ENCODE measurements around the gene TRUB2. TPM values are rescaled to one million over a fixed set of nuclear protein-coding genes. Genes with fewer than 3 reads are reported as not detected.

Gene TRUB2
- total RNA-seq, 2 donors from 2014 or later, result 24.5 to 40.0 TPM

GRCh38 chr9:128262687-128263086 lies 59.6 kb downstream of the TRUB2 start:
- no peak for DNase-seq
- Histone ChIP-seq H3K4me1 (no peaks in the 10 kb centered on the region), H3K9me3 (no peaks in the 10 kb centered on the region), H3K9ac (ENCODE audit: low read depth in 2 of 2, low read length in 2 of 2) (no peak overlapping the region), H3K4me3 (no peak overlapping the region), H3K27me3 (no peaks in the 10 kb centered on the region), H3K36me3 (peaks cover 18% of the 10 kb centered on the region), H3K27ac (no peak overlapping the region)
- TF ChIP-seq CTCF (IDR thresholded peaks at IDR 0.05), result no peak
- intact Hi-C loops (cut with DNase I), result no loop called here

- Histone ChIP-seq H3K4me1 (no peaks in the 10 kb centered on the region), H3K27me3 (no peaks in the 10 kb centered on the region), H3K27ac (no peak overlapping the region), H3K4me3 (no peak overlapping the region), H3K36me3 (peaks cover 28% of the 10 kb centered on the region), H3K9me3 (no peaks in the 10 kb centered on the region), H3K9ac (ENCODE audit: low read depth in 2 of 2, low read length in 2 of 2) (no peak overlapping the region)
- intact Hi-C loops (cut with DNase I), result no loop called here
- no peak for DNase-seq
- TF ChIP-seq CTCF (IDR thresholded peaks at IDR 0.05), result no peak
These were observed 61.9 kb downstream of the TRUB2 start for GRCh38 chr9:128260340-128260739.

GRCh38 chr9:128259156-128259555 lies 63.1 kb downstream of the TRUB2 start:
- Histone ChIP-seq H3K27me3 (no peaks in the 10 kb centered on the region), H3K9me3 (no peaks in the 10 kb centered on the region), H3K4me3 (no peak overlapping the region), H3K4me1 (no peaks in the 10 kb centered on the region), H3K27ac (no peak overlapping the region), H3K9ac (ENCODE audit: low read depth in 2 of 2, low read length in 2 of 2) (no peak overlapping the region), H3K36me3 (peaks cover 28% of the 10 kb centered on the region)
- TF ChIP-seq CTCF (IDR thresholded peaks at IDR 0.05), result no peak
- DNase-seq, result no peak
- intact Hi-C loops (cut with DNase I), result no loop called here

- no peaks in the 10 kb centered on the region for H3K4me1 ChIP-seq
- H3K9me3 ChIP-seq, result no peaks in the 10 kb centered on the region
- no peak for DNase-seq
- no peaks in the 10 kb centered on the region for H3K27me3 ChIP-seq
- H3K9ac ChIP-seq (ENCODE audit: low read depth in 2 of 2, low read length in 2 of 2), result no peak overlapping the region
- H3K36me3 ChIP-seq, result peaks cover 28% of the 10 kb centered on the region
- H3K27ac ChIP-seq, result no peak overlapping the region
- no peak overlapping the region for H3K4me3 ChIP-seq
- no peak for TF ChIP-seq CTCF (IDR thresholded peaks at IDR 0.05)
- intact Hi-C loops (cut with DNase I), result no loop called here
These were observed 63.9 kb downstream of the TRUB2 start for GRCh38 chr9:128258326-128258725.

DNA sequence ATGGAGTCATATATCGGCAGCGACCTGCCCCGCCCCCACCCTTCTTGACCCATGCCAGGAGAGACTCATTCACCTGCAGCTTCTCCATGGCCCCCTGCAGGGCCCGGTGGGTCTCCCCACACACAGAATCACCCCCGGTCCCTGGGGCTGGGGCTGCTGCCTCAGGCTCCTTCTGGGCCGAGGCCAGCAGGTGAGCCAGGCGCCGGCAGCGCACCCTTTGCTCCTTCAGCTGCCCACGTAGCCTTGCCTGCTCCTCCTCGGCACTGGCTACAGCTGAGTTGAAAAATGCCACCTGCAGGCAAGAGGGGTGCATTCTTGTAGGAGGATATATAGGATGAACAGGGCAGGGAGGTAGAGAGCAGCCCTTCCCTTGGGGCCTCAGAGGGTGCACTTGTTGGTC lies 64.3 kb downstream of the TRUB2 start:
- H3K9ac ChIP-seq (ENCODE audit: low read depth in 2 of 2, low read length in 2 of 2), result no peak overlapping the region
- intact Hi-C loops (cut with DNase I), result no loop called here
- H3K4me3 ChIP-seq, result no peak overlapping the region
- H3K27ac ChIP-seq, result no peak overlapping the region
- no peaks in the 10 kb centered on the region for H3K4me1 ChIP-seq
- peaks cover 28% of the 10 kb centered on the region for H3K36me3 ChIP-seq
- TF ChIP-seq CTCF (IDR thresholded peaks at IDR 0.05), result no peak
- no peaks in the 10 kb centered on the region for H3K9me3 ChIP-seq
- no peak for DNase-seq
- no peaks in the 10 kb centered on the region for H3K27me3 ChIP-seq

All from colonic mucosa (tissue), 4 donors.